GM12873 (cell line): ENCODE measurements around the gene EHHADH.

ENCODE experiments used
- TF ChIP-seq, protein P1 (sequence below): IDR thresholded peaks from 2 replicates; pipeline ENCODE4 v1.5.1; 2012; ENCODE audit warnings: low read depth, mild to moderate bottlenecking, moderate library complexity, low read length, control low read depth; ENCODE audit not compliant: insufficient read depth; ENCODE audit errors: missing control alignments

EHHADH gene

DNA sequence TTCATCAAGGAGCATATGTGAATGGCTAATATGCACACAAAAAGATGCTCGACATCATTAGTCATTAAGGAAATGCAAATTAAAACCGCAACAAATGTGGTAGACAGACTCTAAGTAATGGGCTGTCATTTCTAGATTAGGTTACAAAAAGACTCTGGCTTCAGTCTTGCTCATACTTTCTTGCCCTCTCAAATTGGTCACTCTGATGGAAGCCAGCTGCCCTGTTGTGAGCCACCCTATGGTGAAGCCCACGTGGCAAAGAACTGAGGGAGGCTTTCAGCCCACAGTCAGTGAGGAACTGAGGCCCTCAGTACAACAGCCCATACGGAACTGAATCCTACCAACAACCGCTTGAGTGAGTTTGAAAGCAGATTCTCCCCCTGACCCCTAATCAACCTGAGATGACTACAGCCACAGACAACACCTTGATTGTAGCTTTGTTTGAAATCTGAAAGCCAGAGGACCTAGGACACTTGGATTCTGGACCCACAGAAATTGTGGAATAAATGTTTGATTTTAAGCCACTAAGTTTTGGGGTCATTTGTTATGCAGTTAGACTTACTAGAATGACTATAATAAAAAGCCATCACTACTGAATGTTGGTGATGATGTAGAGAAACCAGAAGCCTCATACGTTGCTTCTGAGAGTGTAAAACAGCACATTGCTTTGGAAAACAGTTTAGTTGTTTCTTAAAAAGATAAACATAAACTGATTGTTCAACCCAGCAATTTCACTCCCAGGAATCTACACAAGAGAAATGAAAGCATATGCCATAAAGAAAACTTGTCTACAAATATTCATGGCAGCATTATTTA lies 45.7 kb downstream of the EHHADH start:
- TF ChIP-seq, protein P1, sequence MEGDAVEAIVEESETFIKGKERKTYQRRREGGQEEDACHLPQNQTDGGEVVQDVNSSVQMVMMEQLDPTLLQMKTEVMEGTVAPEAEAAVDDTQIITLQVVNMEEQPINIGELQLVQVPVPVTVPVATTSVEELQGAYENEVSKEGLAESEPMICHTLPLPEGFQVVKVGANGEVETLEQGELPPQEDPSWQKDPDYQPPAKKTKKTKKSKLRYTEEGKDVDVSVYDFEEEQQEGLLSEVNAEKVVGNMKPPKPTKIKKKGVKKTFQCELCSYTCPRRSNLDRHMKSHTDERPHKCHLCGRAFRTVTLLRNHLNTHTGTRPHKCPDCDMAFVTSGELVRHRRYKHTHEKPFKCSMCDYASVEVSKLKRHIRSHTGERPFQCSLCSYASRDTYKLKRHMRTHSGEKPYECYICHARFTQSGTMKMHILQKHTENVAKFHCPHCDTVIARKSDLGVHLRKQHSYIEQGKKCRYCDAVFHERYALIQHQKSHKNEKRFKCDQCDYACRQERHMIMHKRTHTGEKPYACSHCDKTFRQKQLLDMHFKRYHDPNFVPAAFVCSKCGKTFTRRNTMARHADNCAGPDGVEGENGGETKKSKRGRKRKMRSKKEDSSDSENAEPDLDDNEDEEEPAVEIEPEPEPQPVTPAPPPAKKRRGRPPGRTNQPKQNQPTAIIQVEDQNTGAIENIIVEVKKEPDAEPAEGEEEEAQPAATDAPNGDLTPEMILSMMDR = no peak

DNA sequence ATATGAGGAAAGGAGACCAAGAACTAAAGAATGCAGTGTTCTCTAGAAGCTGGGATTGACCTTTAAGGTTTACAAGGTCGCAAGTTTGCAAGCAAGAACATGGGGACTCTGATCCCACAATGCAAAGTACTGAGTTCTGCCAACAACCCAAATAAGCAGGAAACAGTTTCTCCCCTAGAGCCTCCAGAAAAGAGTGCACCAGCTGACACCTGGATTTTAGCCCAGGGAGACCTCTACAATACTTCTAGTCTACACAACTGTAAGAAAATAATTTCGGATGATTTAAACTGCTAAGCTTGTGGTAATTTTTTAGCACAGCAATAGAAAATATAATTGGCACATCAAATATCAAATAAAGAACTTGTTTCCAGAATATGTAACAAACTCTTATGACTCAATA lies 46.4 kb downstream of the EHHADH start:
- TF ChIP-seq, protein P1 = no peak

DNA sequence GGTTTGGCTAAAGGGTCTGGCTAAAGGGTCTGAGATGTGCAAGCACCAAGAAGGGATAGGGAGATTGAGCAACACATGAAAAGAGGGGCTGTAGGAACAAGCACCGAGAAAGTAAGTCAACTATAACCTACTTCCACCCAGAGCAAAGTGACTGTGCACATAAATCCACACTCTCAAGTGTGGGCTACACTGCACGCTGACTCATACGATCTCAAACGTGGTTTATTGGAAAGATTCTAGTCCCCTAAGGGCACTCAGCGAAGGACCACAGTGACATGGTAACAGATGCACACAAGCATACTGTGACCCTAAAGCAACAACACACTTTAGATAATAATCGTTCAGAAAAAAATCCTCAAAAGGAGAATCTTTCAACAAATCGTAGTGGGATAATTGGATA lies 48.0 kb downstream of the EHHADH start:
- TF ChIP-seq, protein P1 = no peak

DNA sequence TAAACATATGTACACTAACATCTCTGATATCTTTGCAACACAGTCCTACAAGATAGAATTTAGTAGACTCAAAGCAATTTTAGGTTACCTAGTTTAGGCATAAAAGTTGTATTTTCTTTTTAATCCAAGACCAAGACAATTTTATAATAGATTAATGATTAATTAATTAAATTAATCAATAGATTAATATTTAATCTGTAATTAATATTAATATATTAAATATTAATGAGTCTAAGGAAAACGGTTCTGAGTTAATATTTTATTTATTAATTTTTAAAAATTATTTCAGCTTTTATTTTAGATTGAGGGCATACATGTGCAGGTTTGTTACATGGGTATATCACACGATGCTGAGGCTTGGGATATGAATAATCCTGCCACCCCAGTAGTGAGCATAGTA lies 49.0 kb downstream of the EHHADH start:
- TF ChIP-seq, protein P1 = no peak

DNA sequence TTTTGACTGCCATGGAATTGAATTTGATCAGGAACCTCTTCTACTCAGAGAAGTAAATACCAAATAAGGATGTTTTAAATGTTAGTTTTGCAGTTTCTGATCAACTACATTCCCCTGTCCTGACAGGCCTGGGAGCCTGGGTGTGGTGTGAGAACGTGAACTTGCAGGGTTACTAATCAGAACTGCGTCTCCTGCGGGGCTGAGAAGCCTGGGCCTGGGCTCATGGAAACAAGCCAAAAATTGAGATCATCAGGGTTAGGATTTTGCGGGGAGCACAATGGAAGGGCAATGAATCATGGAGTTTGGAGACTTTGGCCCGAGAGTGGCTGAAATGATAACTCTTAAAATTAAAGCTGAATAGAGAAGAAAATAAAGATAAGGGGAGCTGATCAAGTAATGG lies 53.2 kb downstream of the EHHADH start:
- TF ChIP-seq, protein P1 = no peak

DNA sequence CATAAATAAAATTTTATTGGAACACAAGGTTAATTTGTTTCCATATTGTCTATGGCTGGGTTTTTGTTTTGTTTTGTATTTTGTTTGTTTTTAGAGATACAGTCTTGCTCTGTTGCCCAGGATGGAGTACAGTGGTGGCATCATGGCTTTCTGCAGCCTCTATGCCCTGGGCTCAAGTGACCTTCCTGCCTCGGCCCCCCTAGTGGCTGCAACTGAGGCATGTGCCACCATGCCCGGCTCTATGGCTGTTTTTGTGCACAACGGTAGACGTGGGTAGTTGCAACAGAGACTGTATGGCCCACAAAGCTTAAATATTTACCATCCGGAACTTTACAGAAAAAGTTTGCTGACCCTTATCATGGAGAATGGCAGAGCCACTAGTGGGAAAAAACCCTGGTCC lies 54.2 kb downstream of the EHHADH start:
- TF ChIP-seq, protein P1 = no peak

DNA sequence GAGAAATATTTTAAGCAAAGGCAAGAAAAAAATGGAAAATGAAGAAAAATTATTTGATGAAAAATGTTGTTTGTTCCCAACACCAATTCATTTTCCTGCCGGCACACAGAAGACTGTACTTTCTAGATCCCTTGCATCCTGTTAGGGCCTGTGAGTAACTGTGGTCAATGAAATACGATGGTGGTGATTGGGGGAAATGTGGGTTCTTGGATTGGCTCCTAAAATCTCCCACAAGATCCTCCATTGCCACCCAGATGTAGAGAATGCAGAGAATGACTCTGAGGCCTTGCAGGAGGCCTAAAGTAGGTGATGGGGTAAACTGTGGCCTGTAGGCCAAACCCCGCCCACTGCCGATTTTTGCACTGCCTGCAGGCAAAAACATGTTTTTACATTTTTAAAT lies 54.6 kb downstream of the EHHADH start:
- TF ChIP-seq, protein P1 = no peak
